HG03521 (cell line): ENCODE results near the gene AGO3.
"Not testable (repeated sequence)": the region's sequence is repeated elsewhere in the genome, so short reads cannot be mapped to it uniquely, and the experiment has no call there.

Experiments used
- ATAC-seq: cut with Tn5 transposase; IDR thresholded peaks from one replicate; pipeline ENCODE4 v1.9.1; 2021; ENCODE audit warnings: mild to moderate bottlenecking, moderate library complexity; ENCODE audit not compliant: unreplicated experiment

The AGO3 gene

GRCh38 chr1:35930593-35931445 lies at the start of gene AGO3:
TSS of gene AGO3 (plus strand) at chr1:35931105. CDS start at chr1:35931427, 322 bp downstream.
- peak; percentile 81 for ATAC-seq

GRCh38 chr1:35881850-35882273 lies 49.0 kb upstream of the AGO3 start:
- no peak for ATAC-seq

- no peak for ATAC-seq
Observed at GRCh38 chr1:35882586-35882944, 48.3 kb upstream of the AGO3 start.

GRCh38 chr1:35882945-35883634 lies 47.8 kb upstream of the AGO3 start, which contains the start of gene AGO1:
TSS of gene AGO1 (plus strand) at chr1:35883209. CDS start at chr1:35883422, 213 bp downstream.
- peak; percentile 96 for ATAC-seq

GRCh38 chr1:35883635-35884101 lies 47.2 kb upstream of the AGO3 start:
- ATAC-seq = no peak

GRCh38 chr1:35884934-35885333 lies 46.0 kb upstream of the AGO3 start:
- ATAC-seq = no peak

GRCh38 chr1:35885961-35886558 lies 44.8 kb upstream of the AGO3 start:
- no peak for ATAC-seq

- no peak for ATAC-seq
Observed at GRCh38 chr1:35886577-35887431, 44.1 kb upstream of the AGO3 start.

- ATAC-seq = no peak
Observed at GRCh38 chr1:35887508-35887907, 43.4 kb upstream of the AGO3 start.

GRCh38 chr1:35888255-35888654 lies 42.6 kb upstream of the AGO3 start:
- ATAC-seq = no peak

GRCh38 chr1:35888981-35889380 lies 41.9 kb upstream of the AGO3 start:
- not testable (repeated sequence) for ATAC-seq

GRCh38 chr1:35893051-35893879 lies 37.6 kb upstream of the AGO3 start:
- ATAC-seq = no peak

GRCh38 chr1:35894183-35894582 lies 36.7 kb upstream of the AGO3 start:
- peak; percentile 54 for ATAC-seq

- no peak for ATAC-seq
Observed at GRCh38 chr1:35894656-35895055, 36.2 kb upstream of the AGO3 start.

- ATAC-seq = no peak
Observed at GRCh38 chr1:35899941-35900340, 31.0 kb upstream of the AGO3 start.

GRCh38 chr1:35901235-35901634 lies 29.7 kb upstream of the AGO3 start:
- no peak for ATAC-seq

- ATAC-seq = no peak
Observed at GRCh38 chr1:35902671-35903070, 28.2 kb upstream of the AGO3 start.

- no peak for ATAC-seq
Observed at GRCh38 chr1:35914717-35915116, 16.2 kb upstream of the AGO3 start.

GRCh38 chr1:35915693-35916092 lies 15.2 kb upstream of the AGO3 start:
- ATAC-seq = no peak

- ATAC-seq = no peak
Observed at GRCh38 chr1:35923791-35924221, 7.1 kb upstream of the AGO3 start.
